ENCODE measurements around the gene MPND.

The MPND gene

GRCh38 chr19:4385291-4386040, 42.1 kb downstream of the MPND start:
- DNase-seq = no peak

- DNase-seq = no peak
These were observed 42.9 kb downstream of the MPND start for GRCh38 chr19:4386041-4386782.

GRCh38 chr19:4388337-4389063, 45.1 kb downstream of the MPND start:
- DNase-seq = no peak

GRCh38 chr19:4389064-4389375, 45.7 kb downstream of the MPND start:
- no peak for DNase-seq

- DNase-seq = no peak
These were observed 46.2 kb downstream of the MPND start for GRCh38 chr19:4389511-4390016.

- no peak for DNase-seq
These were observed 46.7 kb downstream of the MPND start for GRCh38 chr19:4390017-4390566.

- DNase-seq = no peak
These were observed 47.4 kb downstream of the MPND start for GRCh38 chr19:4390567-4391305.

GRCh38 chr19:4391306-4391693, 47.9 kb downstream of the MPND start:
- no peak for DNase-seq

- no peak for DNase-seq
These were observed 48.5 kb downstream of the MPND start for GRCh38 chr19:4391701-4392483.

GRCh38 chr19:4393947-4394590, 50.7 kb downstream of the MPND start:
- DNase-seq = no peak

- DNase-seq = no peak
These were observed 53.8 kb downstream of the MPND start for GRCh38 chr19:4396949-4397783.

GRCh38 chr19:4399812-4400134, 56.4 kb downstream of the MPND start:
- DNase-seq = no peak

- peak; percentile 91 for DNase-seq
These were observed 57.0 kb downstream of the MPND start, which contains the start of gene SH3GL1 for GRCh38 chr19:4400135-4400936. Gene SH3GL1 (minus strand): TSS chr19:4400547. CDS start chr19:4400368, 179 bp downstream.

GRCh38 chr19:4401769-4402170, 58.4 kb downstream of the MPND start:
- no peak for DNase-seq

GRCh38 chr19:4402171-4403004, 59.0 kb downstream of the MPND start, which contains the start of gene CHAF1A:
Gene CHAF1A (plus strand): TSS chr19:4402640. CDS start chr19:4402763, 123 bp downstream.
- DNase-seq = peak; percentile 99

GRCh38 chr19:4403005-4403761, 59.8 kb downstream of the MPND start:
- no peak for DNase-seq

- DNase-seq = no peak
These were observed 62.6 kb downstream of the MPND start for GRCh38 chr19:4405977-4406376.

- DNase-seq = no peak
These were observed 63.3 kb downstream of the MPND start for GRCh38 chr19:4406626-4407025.

Data from NCI-H2029 (cell line).